ENCODE results near the gene RIMS1. TPM values are rescaled to one million over a fixed set of nuclear protein-coding genes. Genes with fewer than 3 reads are reported as not detected.

The RIMS1 gene
- total RNA-seq, 4 donors from 2014 or later: 0.10 to 1.4 (median 1.1) TPM; not detected in 1

DNA sequence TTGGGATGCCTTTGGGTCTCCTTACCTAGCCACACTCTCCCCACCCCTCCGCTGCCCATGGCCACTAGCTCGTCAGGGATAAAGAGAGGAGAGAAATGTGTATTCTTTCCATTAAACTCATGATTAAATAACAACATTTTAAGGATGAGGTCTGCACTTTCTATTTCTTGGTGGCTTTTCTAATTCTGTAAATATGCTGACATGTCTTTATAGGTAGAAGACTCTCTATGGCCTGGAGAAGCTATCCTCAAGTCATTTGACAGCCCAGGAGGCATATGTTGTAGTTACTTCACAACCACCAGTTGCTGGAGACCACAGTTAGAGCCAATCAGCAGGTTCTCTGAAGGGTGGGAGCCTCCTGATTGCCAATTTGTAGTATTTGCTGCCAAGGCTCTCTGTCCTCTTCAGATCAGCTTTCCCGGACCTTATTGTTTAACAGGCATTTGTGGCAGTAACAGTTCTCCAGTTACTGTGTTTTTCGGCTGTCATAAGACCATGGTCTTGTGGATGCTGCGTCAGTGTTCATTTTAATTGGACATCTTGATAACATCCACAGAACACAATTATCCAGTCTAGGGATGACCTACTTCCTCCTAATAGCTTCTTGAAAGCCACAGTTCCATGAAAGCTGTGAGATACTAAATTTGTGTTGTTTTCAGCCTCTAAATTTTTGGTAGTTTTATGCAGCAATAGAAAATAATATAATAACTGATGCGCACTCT lies 530.6 kb downstream of the RIMS1 start:
- H3K4me3 ChIP-seq: no peak overlapping the region
- H3K4me1 ChIP-seq: no peaks in the 10 kb centered on the region
- in situ Hi-C loops (cut with MboI; ENCODE audit: low sequenced_read_pairs in 4 of 4): loop anchor here in 3 of 4 donors (10.0 to 25.0 kb wide), 3 partner anchors 195 to 718 kb away; partner anchors contain the start of gene KCNQ5 (in 1 of the 3)
- ATAC-seq (no peak), DNase-seq (no peak)
- H3K27ac ChIP-seq: no peak overlapping the region
- no peak for TF ChIP-seq POLR2A (IDR thresholded peaks at IDR 0.05)
- TF ChIP-seq, protein P1, sequence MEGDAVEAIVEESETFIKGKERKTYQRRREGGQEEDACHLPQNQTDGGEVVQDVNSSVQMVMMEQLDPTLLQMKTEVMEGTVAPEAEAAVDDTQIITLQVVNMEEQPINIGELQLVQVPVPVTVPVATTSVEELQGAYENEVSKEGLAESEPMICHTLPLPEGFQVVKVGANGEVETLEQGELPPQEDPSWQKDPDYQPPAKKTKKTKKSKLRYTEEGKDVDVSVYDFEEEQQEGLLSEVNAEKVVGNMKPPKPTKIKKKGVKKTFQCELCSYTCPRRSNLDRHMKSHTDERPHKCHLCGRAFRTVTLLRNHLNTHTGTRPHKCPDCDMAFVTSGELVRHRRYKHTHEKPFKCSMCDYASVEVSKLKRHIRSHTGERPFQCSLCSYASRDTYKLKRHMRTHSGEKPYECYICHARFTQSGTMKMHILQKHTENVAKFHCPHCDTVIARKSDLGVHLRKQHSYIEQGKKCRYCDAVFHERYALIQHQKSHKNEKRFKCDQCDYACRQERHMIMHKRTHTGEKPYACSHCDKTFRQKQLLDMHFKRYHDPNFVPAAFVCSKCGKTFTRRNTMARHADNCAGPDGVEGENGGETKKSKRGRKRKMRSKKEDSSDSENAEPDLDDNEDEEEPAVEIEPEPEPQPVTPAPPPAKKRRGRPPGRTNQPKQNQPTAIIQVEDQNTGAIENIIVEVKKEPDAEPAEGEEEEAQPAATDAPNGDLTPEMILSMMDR (IDR thresholded peaks at IDR 0.05 in 4 of 5, conservative IDR thresholded peaks at IDR 0.05 in 1 of 5): no peak
- H3K36me3 ChIP-seq: no peaks in the 10 kb centered on the region
- H3K9me3 ChIP-seq: no peaks in the 10 kb centered on the region
- no peaks in the 10 kb centered on the region for H3K27me3 ChIP-seq
- intact Hi-C loops (cut with DNase I; ENCODE audit: low total_unique reads): loop anchor here (10.0 kb wide), 1 partner anchor 208 kb away; the partner anchor contains the start of gene KCNQ5

DNA sequence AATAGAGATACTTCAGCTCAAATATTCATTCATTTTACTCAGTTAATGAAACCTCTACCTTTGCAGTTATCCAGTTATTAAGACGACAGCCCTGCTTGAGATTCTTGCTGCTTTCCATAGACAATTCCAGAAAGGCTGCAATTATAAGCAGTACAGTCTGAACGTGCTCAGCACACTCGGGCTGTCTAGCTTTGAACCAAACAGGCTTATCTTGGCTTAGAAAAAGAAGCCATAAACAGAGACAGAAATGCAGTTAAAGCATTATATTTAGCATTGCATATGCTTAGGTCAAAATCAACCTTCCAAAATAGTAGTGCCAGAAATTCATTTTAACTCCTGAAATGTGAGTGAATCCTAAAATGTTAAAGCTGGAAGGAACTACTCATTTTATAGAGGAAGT lies 531.4 kb downstream of the RIMS1 start:
- H3K27me3 ChIP-seq: no peaks in the 10 kb centered on the region
- TF ChIP-seq, protein P1 (IDR thresholded peaks at IDR 0.05 in 4 of 5, conservative IDR thresholded peaks at IDR 0.05 in 1 of 5): no peak
- TF ChIP-seq POLR2A (IDR thresholded peaks at IDR 0.05): no peak

DNA sequence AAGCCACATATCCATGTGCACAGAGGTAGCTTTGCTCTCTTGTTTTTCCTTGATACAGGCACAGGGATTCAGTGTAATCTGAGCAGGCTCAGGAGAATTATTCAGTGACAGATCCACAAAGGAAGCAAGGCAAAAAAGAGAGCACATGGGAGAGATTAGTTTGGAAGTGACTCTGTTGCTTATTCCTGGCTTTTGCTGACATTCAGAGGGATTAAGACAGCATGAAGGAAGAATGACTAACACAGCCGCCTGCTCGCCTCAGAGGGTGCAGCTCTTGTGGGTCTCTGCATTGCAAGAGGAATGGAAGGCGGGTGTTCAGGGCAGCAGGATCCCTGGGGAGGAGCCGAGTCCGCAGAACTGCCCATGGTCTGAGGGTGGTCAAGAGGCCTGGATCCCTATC lies 532.1 kb downstream of the RIMS1 start:
- Histone ChIP-seq H3K9me3 (no peaks in the 10 kb centered on the region), H3K4me3 (no peak overlapping the region), H3K36me3 (no peaks in the 10 kb centered on the region), H3K4me1 (no peaks in the 10 kb centered on the region), H3K27me3 (no peaks in the 10 kb centered on the region), H3K27ac (no peak overlapping the region)
- TF ChIP-seq POLR2A (IDR thresholded peaks at IDR 0.05): no peak
- TF ChIP-seq, protein P1 (IDR thresholded peaks at IDR 0.05 in 4 of 5, conservative IDR thresholded peaks at IDR 0.05 in 1 of 5): no peak
- DNase-seq (no peak), ATAC-seq (no peak)
- in situ Hi-C loops (cut with MboI; ENCODE audit: low sequenced_read_pairs in 4 of 4): loop anchor here in 3 of 4 donors (10.0 to 25.0 kb wide), 3 partner anchors 194 to 716 kb away; partner anchors contain the start of gene KCNQ5 (in 1 of the 3)
- intact Hi-C loops (cut with DNase I; ENCODE audit: low total_unique reads): loop anchor here (10.0 kb wide), 1 partner anchor 206 kb away; the partner anchor contains the start of gene KCNQ5

More for the DNA sequence above, 531.4 kb downstream of the RIMS1 start:
- Histone ChIP-seq H3K4me3 (no peak overlapping the region), H3K36me3 (no peaks in the 10 kb centered on the region), H3K27ac (no peak overlapping the region), H3K9me3 (no peaks in the 10 kb centered on the region), H3K4me1 (no peaks in the 10 kb centered on the region)
- in situ Hi-C loops (cut with MboI; ENCODE audit: low sequenced_read_pairs in 4 of 4) (loop anchor here in 3 of 4 donors (10.0 to 25.0 kb wide), 3 partner anchors 195 to 717 kb away; partner anchors contain the start of gene KCNQ5 (in 1 of the 3)), intact Hi-C loops (cut with DNase I; ENCODE audit: low total_unique reads) (loop anchor here (10.0 kb wide), 1 partner anchor 207 kb away; the partner anchor contains the start of gene KCNQ5)
- no peak for ATAC-seq
- DNase-seq: no peak

DNA sequence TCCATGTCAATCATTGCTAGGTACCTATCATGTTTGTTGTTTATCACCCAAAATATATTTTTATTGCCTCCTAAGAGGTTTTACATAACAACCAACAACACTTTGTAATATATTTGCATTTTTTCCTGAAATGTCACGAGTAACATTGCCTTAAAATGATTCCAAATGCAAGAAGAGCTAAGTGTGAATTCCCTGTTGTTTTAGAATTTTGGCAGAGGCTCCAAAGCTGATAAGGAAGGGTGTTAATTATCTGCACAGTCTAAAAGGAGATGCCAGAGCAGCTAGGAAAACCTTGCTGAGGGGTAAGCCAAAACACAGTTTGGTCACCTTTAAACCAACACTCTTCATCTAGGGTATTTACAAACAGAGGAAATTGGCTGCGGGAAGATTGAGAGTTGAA lies 533.6 kb downstream of the RIMS1 start:
- TF ChIP-seq POLR2A (IDR thresholded peaks at IDR 0.05): no peak
- TF ChIP-seq, protein P1 (IDR thresholded peaks at IDR 0.05 in 4 of 5, conservative IDR thresholded peaks at IDR 0.05 in 1 of 5): no peak
- DNase-seq (no peak), ATAC-seq (no peak)
- Histone ChIP-seq H3K27me3 (no peaks in the 10 kb centered on the region), H3K27ac (no peak overlapping the region), H3K9me3 (no peaks in the 10 kb centered on the region), H3K4me3 (no peak overlapping the region), H3K36me3 (no peaks in the 10 kb centered on the region), H3K4me1 (no peaks in the 10 kb centered on the region)
- intact Hi-C loops (cut with DNase I; ENCODE audit: low total_unique reads) (loop anchor here (10.0 kb wide), 1 partner anchor 205 kb away; the partner anchor contains the start of gene KCNQ5), in situ Hi-C loops (cut with MboI; ENCODE audit: low sequenced_read_pairs in 4 of 4) (loop anchor here in 3 of 4 donors (10.0 to 25.0 kb wide), 3 partner anchors 192 to 715 kb away; partner anchors contain the start of gene KCNQ5 (in 1 of the 3))

Data from gastrocnemius medialis (tissue), 4 donors.